ENCODE measurements around the gene SLC27A3.

Gene SLC27A3

GRCh38 chr1:153774780-153775457 lies at the start of gene SLC27A3:
Gene SLC27A3, plus strand, starts transcription at chr1:153775407. Its CDS starts 91 bp downstream, at chr1:153775498.
- peak within 1 kb of the TSS; percentile 53 for H3K4me3 ChIP-seq (ENCODE audit: low read depth, low read length)
- no peak for TF ChIP-seq CTCF (IDR thresholded peaks at IDR 0.05; ENCODE audit: low read depth, low read length)
- in situ Hi-C loops (cut with HindIII; ENCODE audit: low sequenced_read_pairs): no loop called here
- DNase-seq (ENCODE audit: low read depth, low spot score): peak; percentile 43

- DNase-seq (ENCODE audit: low read depth, low spot score): peak; percentile 100
- H3K4me3 ChIP-seq (ENCODE audit: low read depth, low read length): peak within 1 kb of the TSS; percentile 96
- in situ Hi-C loops (cut with HindIII; ENCODE audit: low sequenced_read_pairs): no loop called here
Measured at GRCh38 chr1:153727463-153728304, 47.5 kb upstream of the SLC27A3 start, which contains the start of gene INTS3. Gene INTS3, plus strand, starts transcription at chr1:153728050. Its CDS starts 585 bp downstream, at chr1:153728635.

GRCh38 chr1:153728305-153729066 lies 46.7 kb upstream of the SLC27A3 start:
- TF ChIP-seq CTCF (IDR thresholded peaks at IDR 0.05; ENCODE audit: low read depth, low read length): no peak
- peak overlapping the region; percentile 96 for H3K4me3 ChIP-seq (ENCODE audit: low read depth, low read length)
- in situ Hi-C loops (cut with HindIII; ENCODE audit: low sequenced_read_pairs): no loop called here
- DNase-seq (ENCODE audit: low read depth, low spot score): peak; percentile 36

More at GRCh38 chr1:153727463-153728304, 47.5 kb upstream of the SLC27A3 start, which contains the start of gene INTS3:
- no peak for TF ChIP-seq CTCF (IDR thresholded peaks at IDR 0.05; ENCODE audit: low read depth, low read length)

GRCh38 chr1:153730468-153730988 lies 44.7 kb upstream of the SLC27A3 start:
- H3K4me3 ChIP-seq (ENCODE audit: low read depth, low read length): no peak overlapping the region
- in situ Hi-C loops (cut with HindIII; ENCODE audit: low sequenced_read_pairs): no loop called here
- no peak for DNase-seq (ENCODE audit: low read depth, low spot score)
- no peak for TF ChIP-seq CTCF (IDR thresholded peaks at IDR 0.05; ENCODE audit: low read depth, low read length)

- TF ChIP-seq CTCF (IDR thresholded peaks at IDR 0.05; ENCODE audit: low read depth, low read length): no peak
- in situ Hi-C loops (cut with HindIII; ENCODE audit: low sequenced_read_pairs): no loop called here
- no peak for DNase-seq (ENCODE audit: low read depth, low spot score)
- H3K4me3 ChIP-seq (ENCODE audit: low read depth, low read length): no peak overlapping the region
Measured at GRCh38 chr1:153733970-153734369, 41.2 kb upstream of the SLC27A3 start.
